DND-41 (cell line): ENCODE results near the gene APLN.

Source experiments
- EZH2 ChIP-seq: IDR thresholded peaks from 3 replicates; pipeline ENCODE4 v1.6.1; 2012; ENCODE audit warnings: borderline replicate concordance, low read depth, mild to moderate bottlenecking, moderate library complexity, low read length, inconsistent platforms; ENCODE audit not compliant: severe bottlenecking
- TF ChIP-seq, protein P1 (sequence below): IDR thresholded peaks from 2 replicates; pipeline ENCODE4 v1.5.1; 2012; ENCODE audit warnings: borderline replicate concordance, low read length, moderate library complexity, mild to moderate bottlenecking; ENCODE audit not compliant: poor library complexity, severe bottlenecking; ENCODE audit errors: extremely low read depth

DNA sequence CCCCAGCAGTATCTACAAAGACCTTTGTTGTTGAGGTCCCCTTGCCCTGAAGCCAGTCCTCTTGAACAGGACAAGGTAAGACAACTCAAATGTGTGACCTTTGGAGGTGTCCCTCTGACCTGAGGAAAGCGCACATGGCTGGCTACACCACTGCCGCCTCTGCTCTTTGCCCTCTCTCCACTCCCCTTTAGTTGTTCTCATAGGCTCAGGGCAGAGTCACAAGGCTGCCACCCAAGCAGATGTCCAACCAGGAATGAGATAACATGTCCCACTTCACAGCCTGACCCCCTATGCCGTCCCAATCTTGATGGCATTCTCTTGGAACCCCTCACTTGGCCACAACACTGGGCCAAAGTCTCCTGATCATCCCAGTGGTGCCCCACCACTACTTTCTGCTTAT lies 46.3 kb downstream of the APLN start:
- TF ChIP-seq, protein P1, sequence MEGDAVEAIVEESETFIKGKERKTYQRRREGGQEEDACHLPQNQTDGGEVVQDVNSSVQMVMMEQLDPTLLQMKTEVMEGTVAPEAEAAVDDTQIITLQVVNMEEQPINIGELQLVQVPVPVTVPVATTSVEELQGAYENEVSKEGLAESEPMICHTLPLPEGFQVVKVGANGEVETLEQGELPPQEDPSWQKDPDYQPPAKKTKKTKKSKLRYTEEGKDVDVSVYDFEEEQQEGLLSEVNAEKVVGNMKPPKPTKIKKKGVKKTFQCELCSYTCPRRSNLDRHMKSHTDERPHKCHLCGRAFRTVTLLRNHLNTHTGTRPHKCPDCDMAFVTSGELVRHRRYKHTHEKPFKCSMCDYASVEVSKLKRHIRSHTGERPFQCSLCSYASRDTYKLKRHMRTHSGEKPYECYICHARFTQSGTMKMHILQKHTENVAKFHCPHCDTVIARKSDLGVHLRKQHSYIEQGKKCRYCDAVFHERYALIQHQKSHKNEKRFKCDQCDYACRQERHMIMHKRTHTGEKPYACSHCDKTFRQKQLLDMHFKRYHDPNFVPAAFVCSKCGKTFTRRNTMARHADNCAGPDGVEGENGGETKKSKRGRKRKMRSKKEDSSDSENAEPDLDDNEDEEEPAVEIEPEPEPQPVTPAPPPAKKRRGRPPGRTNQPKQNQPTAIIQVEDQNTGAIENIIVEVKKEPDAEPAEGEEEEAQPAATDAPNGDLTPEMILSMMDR = no peak
- no peak for TF ChIP-seq EZH2
